Gastroesophageal sphincter (tissue), 4 donors: ENCODE results near the gene EVI2A. TPM values are rescaled to one million over a fixed set of nuclear protein-coding genes. Genes with fewer than 3 reads are reported as not detected.

Source experiments
- ATAC-seq: fragments of 150-250 bp; one replicate; pipeline ENCODE4 v1.9.1; 2016; ENCODE audit warnings: mild to moderate bottlenecking, moderate library complexity
- H3K27ac ChIP-seq, 4 donors: fragments of 200-600 bp; sonication (generic) in 3 of 4; 1 replicate in 3 of 4; 2 replicates in 1 of 4; pipeline ENCODE4 v1.5.1; 2016 to 2019
- H3K27me3 ChIP-seq: fragments of 200-600 bp; sonication (generic); one replicate; pipeline ENCODE4 v1.5.1; 2019
- H3K36me3 ChIP-seq, 2 donors: fragments of 200-600 bp; sonication (generic); one replicate each; pipeline ENCODE4 v1.5.1; 2019; ENCODE audit warnings: control low read depth in 1 of 2
- H3K4me1 ChIP-seq, 3 donors: fragments of 200-600 bp; sonication (generic); 1 replicate in 2 of 3; 2 replicates in 1 of 3; pipeline ENCODE4 v1.5.1; 2016 to 2019; ENCODE audit warnings: control low read depth in 2 of 3
- H3K4me3 ChIP-seq, 2 donors: fragments of 200-600 bp; sonication (generic); one replicate each; pipeline ENCODE4 v1.5.1; 2019; ENCODE audit warnings: mild to moderate bottlenecking in 1 of 2, moderate library complexity in 1 of 2
- H3K9me3 ChIP-seq, 3 donors: fragments of 200-600 bp; sonication (generic); one replicate each; pipeline ENCODE4 v1.5.1; 2017 to 2019; ENCODE audit warnings: control low read depth in 2 of 3
- EP300 ChIP-seq: sonication (generic); formaldehyde crosslinking; IDR thresholded peaks from one replicate; pipeline ENCODE4 v1.6.1; 2017; ENCODE audit warnings: antibody characterized with exemption, mild to moderate bottlenecking
- POLR2A ChIP-seq, 2 donors: fragments of 450-650 bp; IDR thresholded peaks; one replicate each; pipeline ENCODE4 v1.6.1; 2017; ENCODE audit warnings: antibody characterized with exemption in 2 of 2, mild to moderate bottlenecking in 2 of 2, moderate library complexity in 1 of 2
- POLR2AphosphoS5 ChIP-seq: sonication (generic); formaldehyde crosslinking; IDR thresholded peaks from one replicate; pipeline ENCODE4 v1.6.1; 2017; ENCODE audit warnings: antibody characterized with exemption
- WGBS, 2 donors: methylation state at CpG; one replicate each; pipeline ENCODE4 v1.1.5; 2018; ENCODE audit warnings: low coverage in 1 of 2; 5-methylcytosine and 5-hydroxymethylcytosine counted together
- total RNA-seq, 4 donors: library from RNA; depleted of rRNA; stranded (reverse); fragments of >200 nt; gene quantifications; one replicate each; pipeline ENCODE4 v1.1.0, GENCODE V29; 2016
- TF ChIP-seq, protein P1 (sequence below), 4 experiments: fragments of 200-600 bp in 2 of 4; fragments of 450-650 bp in 2 of 4; sonication (generic) in 1 of 4; IDR thresholded peaks; one replicate each; pipeline ENCODE4 v1.5.1; 2017 to 2019; ENCODE audit warnings: antibody characterized with exemption in 4 of 4, mild to moderate bottlenecking in 2 of 4, moderate library complexity in 2 of 4

The EVI2A gene
- total RNA-seq, 4 donors from 2014 or later, result 0.31 to 13.6 (median 5.3) TPM

DNA sequence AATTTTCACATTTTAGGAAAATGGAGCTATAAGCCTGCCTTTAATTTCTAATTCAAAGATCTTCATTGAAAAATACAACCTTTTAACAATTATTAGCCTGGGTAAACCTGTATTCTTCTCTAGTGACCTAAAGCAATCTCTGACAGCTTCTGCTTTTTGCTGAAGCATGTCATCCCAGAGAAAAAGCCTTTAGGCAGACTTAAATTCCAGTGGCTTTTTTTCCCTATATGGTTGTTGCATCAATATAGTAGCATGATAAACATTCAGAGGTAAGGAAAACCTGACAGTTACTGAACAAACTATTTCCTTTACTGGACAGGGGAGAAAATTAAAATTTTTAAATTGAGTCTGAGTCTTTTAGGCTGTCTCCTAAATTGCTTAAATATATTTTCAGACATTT, 7.8 kb upstream of the EVI2A start:
- H3K4me3 ChIP-seq, result no peak overlapping the region
- H3K9me3 ChIP-seq, result no peaks in the 10 kb centered on the region
- no peak overlapping the region for H3K27ac ChIP-seq
- H3K4me1 ChIP-seq, result no peaks in the 10 kb centered on the region
- H3K27me3 ChIP-seq, result no peaks in the 10 kb centered on the region
- no peak for ATAC-seq
- TF ChIP-seq POLR2AphosphoS5 (no peak), POLR2A (IDR thresholded peaks at IDR 0.05) (no peak), EP300 (no peak)
- TF ChIP-seq, protein P1, sequence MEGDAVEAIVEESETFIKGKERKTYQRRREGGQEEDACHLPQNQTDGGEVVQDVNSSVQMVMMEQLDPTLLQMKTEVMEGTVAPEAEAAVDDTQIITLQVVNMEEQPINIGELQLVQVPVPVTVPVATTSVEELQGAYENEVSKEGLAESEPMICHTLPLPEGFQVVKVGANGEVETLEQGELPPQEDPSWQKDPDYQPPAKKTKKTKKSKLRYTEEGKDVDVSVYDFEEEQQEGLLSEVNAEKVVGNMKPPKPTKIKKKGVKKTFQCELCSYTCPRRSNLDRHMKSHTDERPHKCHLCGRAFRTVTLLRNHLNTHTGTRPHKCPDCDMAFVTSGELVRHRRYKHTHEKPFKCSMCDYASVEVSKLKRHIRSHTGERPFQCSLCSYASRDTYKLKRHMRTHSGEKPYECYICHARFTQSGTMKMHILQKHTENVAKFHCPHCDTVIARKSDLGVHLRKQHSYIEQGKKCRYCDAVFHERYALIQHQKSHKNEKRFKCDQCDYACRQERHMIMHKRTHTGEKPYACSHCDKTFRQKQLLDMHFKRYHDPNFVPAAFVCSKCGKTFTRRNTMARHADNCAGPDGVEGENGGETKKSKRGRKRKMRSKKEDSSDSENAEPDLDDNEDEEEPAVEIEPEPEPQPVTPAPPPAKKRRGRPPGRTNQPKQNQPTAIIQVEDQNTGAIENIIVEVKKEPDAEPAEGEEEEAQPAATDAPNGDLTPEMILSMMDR (IDR thresholded peaks at IDR 0.05), result no peak
- H3K36me3 ChIP-seq, result peaks cover 0 to 39% of the 10 kb centered on the region in 2 donors

DNA sequence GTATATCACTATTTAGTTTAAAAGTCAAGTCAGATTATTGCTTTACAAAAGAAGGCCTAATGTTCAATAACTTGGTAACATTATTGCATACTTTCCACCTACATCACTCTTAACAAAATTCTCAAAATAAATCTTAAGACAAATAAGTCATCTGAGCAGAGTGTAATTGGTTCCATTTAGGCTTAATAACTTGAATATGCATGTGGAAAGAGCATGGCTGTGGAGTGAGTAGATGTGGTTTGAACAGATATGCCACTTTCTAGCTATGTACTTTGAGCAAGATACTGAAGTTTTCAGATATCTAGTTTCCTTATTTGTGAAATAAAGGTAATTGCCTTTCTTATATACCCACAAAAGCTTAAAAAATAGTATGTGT, 6.7 kb upstream of the EVI2A start:
- TF ChIP-seq, protein P1 (IDR thresholded peaks at IDR 0.05), result no peak
- TF ChIP-seq POLR2A (IDR thresholded peaks at IDR 0.05) (no peak), POLR2AphosphoS5 (no peak), EP300 (no peak)
- no peak for ATAC-seq
- no peak overlapping the region for H3K27ac ChIP-seq
- H3K27me3 ChIP-seq, result no peaks in the 10 kb centered on the region
- H3K36me3 ChIP-seq, result peaks cover 0 to 39% of the 10 kb centered on the region in 2 donors
- no peaks in the 10 kb centered on the region for H3K4me1 ChIP-seq
- H3K4me3 ChIP-seq, result no peak overlapping the region
- no peaks in the 10 kb centered on the region for H3K9me3 ChIP-seq

DNA sequence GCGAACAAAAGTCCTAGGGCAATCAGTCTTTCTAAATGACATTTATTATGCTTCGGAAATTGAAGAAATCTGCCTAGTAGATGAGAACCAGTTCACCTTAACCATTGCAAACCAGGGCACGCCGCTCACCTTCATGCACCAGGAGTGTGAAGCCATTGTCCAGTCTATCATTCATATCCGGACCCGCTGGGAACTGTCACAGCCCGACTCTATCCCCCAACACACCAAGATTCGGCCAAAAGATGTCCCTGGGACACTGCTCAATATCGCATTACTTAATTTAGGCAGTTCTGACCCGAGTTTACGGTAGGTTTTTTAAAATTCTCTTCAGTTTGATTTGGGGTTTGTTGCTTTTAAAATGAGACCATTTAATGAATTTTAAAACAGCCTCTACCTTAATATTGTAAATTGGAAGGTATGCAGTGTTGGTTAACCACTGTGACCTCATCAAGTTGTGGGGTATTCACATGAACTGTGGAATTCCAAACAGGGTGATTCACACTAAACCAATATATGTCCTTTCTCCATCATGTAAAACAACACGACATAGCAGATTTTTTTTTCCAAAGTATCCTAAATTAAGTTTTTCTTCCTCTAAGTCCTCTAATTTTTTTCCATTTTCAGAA, 6.2 kb upstream of the EVI2A start:
- Histone ChIP-seq H3K27ac (no peak overlapping the region), H3K4me1 (no peaks in the 10 kb centered on the region), H3K27me3 (no peaks in the 10 kb centered on the region), H3K36me3 (peaks cover 0 to 39% of the 10 kb centered on the region in 2 donors), H3K4me3 (no peak overlapping the region), H3K9me3 (no peaks in the 10 kb centered on the region)
- ATAC-seq, result no peak
- TF ChIP-seq EP300, result no peak
- TF ChIP-seq POLR2A (IDR thresholded peaks at IDR 0.05), result no peak
- TF ChIP-seq POLR2AphosphoS5, result no peak
- TF ChIP-seq, protein P1 (IDR thresholded peaks at IDR 0.05), result no peak
- 88 to 94% methylated on average over 6 to 12 of the region's 12 CpGs for WGBS, 2 donors

DNA sequence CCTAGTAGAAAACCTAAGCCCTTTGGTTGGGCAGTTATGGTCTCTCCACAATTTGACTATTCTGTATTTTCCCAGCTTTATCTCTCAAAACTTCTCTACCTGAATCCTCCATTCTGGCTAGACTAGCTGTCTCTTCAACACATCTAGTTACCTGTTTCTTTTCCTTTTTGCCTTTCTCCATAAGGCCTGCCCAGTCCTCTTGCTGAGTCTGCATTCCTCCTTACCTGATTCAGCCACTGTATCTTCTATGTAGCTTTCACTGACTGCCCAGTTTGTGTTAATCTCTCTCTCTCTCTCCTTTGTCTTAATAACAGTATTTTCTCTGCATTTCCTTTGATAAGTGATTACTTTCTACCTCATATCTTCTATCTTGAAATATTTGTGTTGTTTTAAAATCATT, 2.1 kb upstream of the EVI2A start:
- Histone ChIP-seq H3K9me3 (no peaks in the 10 kb centered on the region), H3K36me3 (peaks cover 0 to 24% of the 10 kb centered on the region in 2 donors), H3K4me3 (no peak overlapping the region), H3K27me3 (no peaks in the 10 kb centered on the region), H3K4me1 (no peaks in the 10 kb centered on the region), H3K27ac (no peak overlapping the region)
- TF ChIP-seq POLR2A (IDR thresholded peaks at IDR 0.05), result no peak
- no peak for TF ChIP-seq EP300
- TF ChIP-seq, protein P1 (IDR thresholded peaks at IDR 0.05), result no peak
- no peak for TF ChIP-seq POLR2AphosphoS5
- no peak for ATAC-seq

DNA sequence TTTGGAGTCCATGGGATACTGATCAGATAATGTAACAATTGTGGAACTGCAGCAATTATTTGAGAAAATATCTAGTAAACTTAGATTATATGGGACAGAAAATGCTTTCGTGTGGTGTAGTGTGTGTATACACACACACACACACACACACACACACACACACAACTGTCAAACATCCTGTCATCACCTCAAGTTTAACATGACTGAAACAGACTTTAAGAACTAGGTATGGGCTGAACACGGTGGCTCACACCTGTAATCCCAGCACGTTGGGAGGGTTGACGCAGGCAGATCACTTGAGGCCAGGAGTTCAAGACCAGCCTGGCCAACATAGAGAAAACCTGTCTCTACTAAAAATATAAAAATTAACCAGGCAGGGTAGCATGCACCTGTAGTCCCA, 544 bp upstream of the EVI2A start:
- no peak overlapping the region for H3K4me3 ChIP-seq
- H3K9me3 ChIP-seq, result no peaks in the 10 kb centered on the region
- H3K4me1 ChIP-seq, result no peaks in the 10 kb centered on the region
- 82 to 89% methylated on average over 3 to 4 of the region's 4 CpGs for WGBS, 2 donors
- H3K36me3 ChIP-seq, result peaks cover 0 to 14% of the 10 kb centered on the region in 2 donors
- ATAC-seq, result no peak
- H3K27me3 ChIP-seq, result no peaks in the 10 kb centered on the region
- H3K27ac ChIP-seq, result no peak overlapping the region
- TF ChIP-seq POLR2AphosphoS5 (no peak), EP300 (no peak), POLR2A (IDR thresholded peaks at IDR 0.05) (no peak)
- TF ChIP-seq, protein P1 (IDR thresholded peaks at IDR 0.05), result no peak
